DMS53 treated with DMSO at 0.1 percent for 48 hours (cell line): Measurements from ENCODE around the gene HDAC5.
"Not testable (repeated sequence)": the region's sequence is repeated elsewhere in the genome, so short reads cannot be mapped to it uniquely, and the experiment has no call there.

ENCODE experiments used
- DNase-seq: peaks from one replicate; lab custom pipeline; 2025; ENCODE audit not compliant: unreplicated experiment; lab: John Stamatoyannopoulos, UW

The HDAC5 gene

GRCh38 chr17:44112284-44113280, 10.9 kb downstream of the HDAC5 start:
- no peak for DNase-seq

- no peak for DNase-seq
These were observed 11.7 kb downstream of the HDAC5 start for GRCh38 chr17:44111777-44112176.

- DNase-seq: peak; percentile 97
These were observed 12.4 kb downstream of the HDAC5 start for GRCh38 chr17:44110823-44111633.

GRCh38 chr17:44110011-44110686, 13.3 kb downstream of the HDAC5 start:
- no peak for DNase-seq

GRCh38 chr17:44109312-44109630, 14.2 kb downstream of the HDAC5 start:
- DNase-seq: no peak

GRCh38 chr17:44108440-44109311, 14.8 kb downstream of the HDAC5 start:
- peak; percentile 49 for DNase-seq

GRCh38 chr17:44106801-44107200, 16.6 kb downstream of the HDAC5 start:
- no peak for DNase-seq

GRCh38 chr17:44105941-44106340, 17.5 kb downstream of the HDAC5 start:
- DNase-seq: no peak

- DNase-seq: no peak
These were observed 18.0 kb downstream of the HDAC5 start for GRCh38 chr17:44105483-44105882.

GRCh38 chr17:44102849-44103622, 20.4 kb downstream of the HDAC5 start:
- no peak for DNase-seq

GRCh38 chr17:44101858-44102257, 21.6 kb downstream of the HDAC5 start:
- not testable (repeated sequence) for DNase-seq

- DNase-seq: no peak
These were observed 26.1 kb downstream of the HDAC5 start for GRCh38 chr17:44097110-44097958.

GRCh38 chr17:44095647-44096496, 27.6 kb downstream of the HDAC5 start:
- peak; percentile 96 for DNase-seq

- DNase-seq: no peak
These were observed 28.1 kb downstream of the HDAC5 start for GRCh38 chr17:44095388-44095646.

- DNase-seq: no peak
These were observed 28.6 kb downstream of the HDAC5 start for GRCh38 chr17:44094701-44095387.

GRCh38 chr17:44093231-44093900, 30.1 kb downstream of the HDAC5 start:
- no peak for DNase-seq

- no peak for DNase-seq
These were observed 31.4 kb downstream of the HDAC5 start for GRCh38 chr17:44092051-44092450.
